IPS-18a (cell line): Measurements from ENCODE around the gene KRT84.

Source experiments
- H3K27ac ChIP-seq: one replicate; pipeline ENCODE4 v1.5.1; 2013; ENCODE audit warnings: low read length
- H3K27me3 ChIP-seq: one replicate; pipeline ENCODE4 v1.6.1; 2013; ENCODE audit warnings: mild to moderate bottlenecking, low read length; ENCODE audit not compliant: control insufficient read depth, insufficient read depth
- H3K36me3 ChIP-seq: one replicate; pipeline ENCODE4 v1.6.1; 2013; ENCODE audit warnings: low read depth, low read length; ENCODE audit not compliant: control insufficient read depth
- H3K4me1 ChIP-seq: one replicate; pipeline ENCODE4 v1.6.1; 2013; ENCODE audit warnings: low read depth, low read length; ENCODE audit not compliant: control insufficient read depth
- H3K4me3 ChIP-seq: one replicate; pipeline ENCODE4 v1.5.1; 2013; ENCODE audit warnings: low read length
- H3K9ac ChIP-seq: one replicate; pipeline ENCODE4 v1.6.1; 2013; ENCODE audit warnings: mild to moderate bottlenecking, low read length, moderate library complexity
- H3K9me3 ChIP-seq: one replicate; pipeline ENCODE4 v1.6.1; 2013; ENCODE audit warnings: low read depth, low read length; ENCODE audit not compliant: control insufficient read depth

Gene KRT84

GRCh38 chr12:52385226-52385702 lies at the start of gene KRT84:
Gene KRT84 (minus strand): TSS chr12:52385652. CDS start chr12:52385585, 67 bp downstream.
- no peaks in the 10 kb centered on the region for H3K9me3 ChIP-seq
- no peak within 1 kb of the TSS for H3K27ac ChIP-seq
- H3K4me1 ChIP-seq, result no peaks in the 10 kb centered on the region
- H3K4me3 ChIP-seq, result no peak within 1 kb of the TSS
- H3K36me3 ChIP-seq, result no peaks in the 10 kb centered on the region
- H3K9ac ChIP-seq, result no peak within 1 kb of the TSS
- H3K27me3 ChIP-seq, result no peaks in the 10 kb centered on the region

GRCh38 chr12:52434760-52435530 lies 49.5 kb upstream of the KRT84 start:
- no peaks in the 10 kb centered on the region for H3K27me3 ChIP-seq
- H3K9ac ChIP-seq, result no peak overlapping the region
- H3K4me1 ChIP-seq, result no peaks in the 10 kb centered on the region
- H3K36me3 ChIP-seq, result no peaks in the 10 kb centered on the region
- no peaks in the 10 kb centered on the region for H3K9me3 ChIP-seq
- H3K27ac ChIP-seq, result no peak overlapping the region
- H3K4me3 ChIP-seq, result no peak overlapping the region

GRCh38 chr12:52434081-52434733 lies 48.8 kb upstream of the KRT84 start, which contains the start of gene KRT75:
Gene KRT75 (minus strand): TSS chr12:52434371. CDS start chr12:52434304, 67 bp downstream.
- Histone ChIP-seq H3K4me1 (no peaks in the 10 kb centered on the region), H3K9me3 (no peaks in the 10 kb centered on the region), H3K36me3 (no peaks in the 10 kb centered on the region), H3K27me3 (no peaks in the 10 kb centered on the region), H3K4me3 (no peak within 1 kb of the TSS), H3K27ac (no peak within 1 kb of the TSS), H3K9ac (no peak within 1 kb of the TSS)

GRCh38 chr12:52433501-52434080 lies 48.1 kb upstream of the KRT84 start:
- no peak overlapping the region for H3K9ac ChIP-seq
- H3K27ac ChIP-seq, result no peak overlapping the region
- H3K27me3 ChIP-seq, result no peaks in the 10 kb centered on the region
- H3K36me3 ChIP-seq, result no peaks in the 10 kb centered on the region
- no peaks in the 10 kb centered on the region for H3K4me1 ChIP-seq
- no peaks in the 10 kb centered on the region for H3K9me3 ChIP-seq
- H3K4me3 ChIP-seq, result no peak overlapping the region

GRCh38 chr12:52432559-52433207 lies 47.2 kb upstream of the KRT84 start:
- no peaks in the 10 kb centered on the region for H3K27me3 ChIP-seq
- H3K4me1 ChIP-seq, result no peaks in the 10 kb centered on the region
- no peak overlapping the region for H3K4me3 ChIP-seq
- no peak overlapping the region for H3K27ac ChIP-seq
- H3K36me3 ChIP-seq, result no peaks in the 10 kb centered on the region
- H3K9me3 ChIP-seq, result no peaks in the 10 kb centered on the region
- H3K9ac ChIP-seq, result no peak overlapping the region

GRCh38 chr12:52428121-52428520 lies 42.7 kb upstream of the KRT84 start:
- no peaks in the 10 kb centered on the region for H3K9me3 ChIP-seq
- H3K9ac ChIP-seq, result no peak overlapping the region
- H3K27ac ChIP-seq, result no peak overlapping the region
- no peaks in the 10 kb centered on the region for H3K4me1 ChIP-seq
- H3K36me3 ChIP-seq, result no peaks in the 10 kb centered on the region
- no peak overlapping the region for H3K4me3 ChIP-seq
- no peaks in the 10 kb centered on the region for H3K27me3 ChIP-seq

- Histone ChIP-seq H3K4me3 (no peak overlapping the region), H3K9me3 (no peaks in the 10 kb centered on the region), H3K9ac (no peak overlapping the region), H3K27ac (no peak overlapping the region), H3K4me1 (no peaks in the 10 kb centered on the region), H3K36me3 (no peaks in the 10 kb centered on the region), H3K27me3 (no peaks in the 10 kb centered on the region)
Observed at GRCh38 chr12:52427083-52427482, 41.6 kb upstream of the KRT84 start.

- no peaks in the 10 kb centered on the region for H3K27me3 ChIP-seq
- H3K36me3 ChIP-seq, result no peaks in the 10 kb centered on the region
- H3K4me3 ChIP-seq, result no peak overlapping the region
- H3K9ac ChIP-seq, result no peak overlapping the region
- H3K9me3 ChIP-seq, result no peaks in the 10 kb centered on the region
- H3K27ac ChIP-seq, result no peak overlapping the region
- no peaks in the 10 kb centered on the region for H3K4me1 ChIP-seq
Observed at GRCh38 chr12:52426034-52426433, 40.6 kb upstream of the KRT84 start.

GRCh38 chr12:52425466-52425865 lies 40.0 kb upstream of the KRT84 start:
- no peaks in the 10 kb centered on the region for H3K27me3 ChIP-seq
- H3K36me3 ChIP-seq, result no peaks in the 10 kb centered on the region
- H3K27ac ChIP-seq, result no peak overlapping the region
- no peak overlapping the region for H3K9ac ChIP-seq
- H3K9me3 ChIP-seq, result no peaks in the 10 kb centered on the region
- no peak overlapping the region for H3K4me3 ChIP-seq
- no peaks in the 10 kb centered on the region for H3K4me1 ChIP-seq

GRCh38 chr12:52423661-52424500 lies 38.4 kb upstream of the KRT84 start:
- H3K27me3 ChIP-seq, result no peaks in the 10 kb centered on the region
- no peak overlapping the region for H3K9ac ChIP-seq
- H3K36me3 ChIP-seq, result no peaks in the 10 kb centered on the region
- H3K4me1 ChIP-seq, result no peaks in the 10 kb centered on the region
- no peaks in the 10 kb centered on the region for H3K9me3 ChIP-seq
- no peak overlapping the region for H3K4me3 ChIP-seq
- no peak overlapping the region for H3K27ac ChIP-seq

- H3K9ac ChIP-seq, result no peak overlapping the region
- H3K27me3 ChIP-seq, result no peaks in the 10 kb centered on the region
- H3K36me3 ChIP-seq, result no peaks in the 10 kb centered on the region
- no peaks in the 10 kb centered on the region for H3K4me1 ChIP-seq
- H3K27ac ChIP-seq, result no peak overlapping the region
- no peaks in the 10 kb centered on the region for H3K9me3 ChIP-seq
- H3K4me3 ChIP-seq, result no peak overlapping the region
Observed at GRCh38 chr12:52423035-52423434, 37.6 kb upstream of the KRT84 start.
